Measurements from ENCODE around the gene SEC14L6.

DNA sequence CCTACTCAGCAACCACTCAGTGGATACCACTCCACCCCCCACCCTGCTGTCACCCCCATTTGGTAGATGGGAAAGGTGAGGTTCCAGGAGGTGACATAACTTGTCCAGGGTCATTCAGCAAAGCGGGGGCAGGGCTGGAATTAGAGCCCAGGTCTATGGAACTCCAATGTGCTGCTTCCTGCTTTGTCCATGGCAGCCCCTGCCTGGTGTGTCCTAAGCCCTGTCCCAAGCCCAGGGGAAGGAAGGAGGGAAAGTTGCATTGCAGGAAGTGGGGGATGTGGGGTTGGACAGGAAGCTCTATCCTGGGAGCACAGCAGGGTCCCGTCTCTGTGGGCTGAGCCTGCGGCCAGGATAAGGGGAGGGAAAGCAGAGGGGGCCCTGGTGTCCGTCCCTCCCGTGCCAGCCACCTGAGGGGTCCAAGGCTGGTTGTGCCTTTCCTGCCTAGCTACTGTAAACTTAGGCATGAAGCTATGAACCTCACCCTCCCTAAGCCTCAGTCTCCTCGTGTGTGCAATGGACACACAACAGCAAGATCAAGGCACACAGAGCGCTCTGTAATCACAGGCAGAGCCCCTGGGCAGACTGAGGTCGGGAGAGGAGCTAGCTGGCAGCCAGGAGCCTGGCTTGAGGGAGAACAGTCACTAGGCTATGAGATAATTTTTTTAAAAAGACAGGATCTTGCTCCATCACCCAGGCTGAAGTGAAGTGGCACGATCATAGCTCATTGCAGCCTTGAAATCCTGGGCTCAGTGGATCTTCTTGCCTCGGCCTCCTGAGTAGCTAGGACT lies 15.1 kb upstream of the SEC14L6 start:
- no peak for TF ChIP-seq CTCF (IDR thresholded peaks at IDR 0.05)
- TF ChIP-seq POLR2A (IDR thresholded peaks at IDR 0.05) = no peak
